K562 (cell line): ENCODE measurements around the gene CASKIN2. TPM values are rescaled to one million over a fixed set of nuclear protein-coding genes. Genes with fewer than 3 reads are reported as not detected.
A peak's percentile ranks its signal among the peaks of the same experiment; 100 is the strongest.

Experiments
- CCNT2 ChIP-seq: IDR thresholded peaks from 2 replicates; pipeline ENCODE4 v1.6.1; 2011; ENCODE audit warnings: borderline replicate concordance, low read depth, mild to moderate bottlenecking, moderate library complexity, mixed read lengths, low read length; ENCODE audit not compliant: insufficient read length; ENCODE audit errors: extremely low read depth
- CHD2 ChIP-seq: IDR thresholded peaks from 2 replicates; pipeline ENCODE4 v1.6.1; 2011; ENCODE audit warnings: low read depth, low read length
- CREBBP ChIP-seq: IDR thresholded peaks from one replicate; pipeline ENCODE4 v1.6.1; 2012; ENCODE audit warnings: low read depth, mild to moderate bottlenecking, control low read depth, inconsistent platforms, low read length
- ELF1 ChIP-seq: fragments of 200-800 bp; sonication (Bioruptor generic); IDR thresholded peaks from 2 replicates; pipeline ENCODE4 v1.6.1; 2016; ENCODE audit warnings: missing genetic modification characterization, missing compliant biosample characterization
- FOXP4 ChIP-seq: sonication (generic); formaldehyde crosslinking; IDR thresholded peaks from 2 replicates; pipeline ENCODE4 v1.8.0; 2022; ENCODE audit warnings: mild to moderate bottlenecking, missing genetic modification reagents, borderline replicate concordance
- GATA2 ChIP-seq: sonication (generic); formaldehyde crosslinking; IDR thresholded peaks from 2 replicates; pipeline ENCODE4 v1.4.0; 2020; ENCODE audit warnings: mild to moderate bottlenecking, missing genetic modification reagents
- MTA2 ChIP-seq: fragments of 450-650 bp; IDR thresholded peaks from 2 replicates; pipeline ENCODE4 v1.6.1; 2016; ENCODE audit warnings: low read depth
- NELFE ChIP-seq: IDR thresholded peaks from 2 replicates; pipeline ENCODE4 v1.6.1; 2011; ENCODE audit warnings: mild to moderate bottlenecking; ENCODE audit not compliant: insufficient read depth, insufficient read length
- NEUROD1 ChIP-seq: fragments of 150-350 bp; IDR thresholded peaks from 2 replicates; pipeline ENCODE4 v1.6.1; 2014; ENCODE audit warnings: borderline replicate concordance, low read length, low read depth; ENCODE audit not compliant: partially characterized antibody
- PRDM10 ChIP-seq: fragments of 450-650 bp; IDR thresholded peaks from 2 replicates; pipeline ENCODE4 v1.6.1; 2018; ENCODE audit not compliant: partially characterized antibody
- PURB ChIP-seq: sonication (generic); formaldehyde crosslinking; IDR thresholded peaks from 2 replicates; pipeline ENCODE4 v1.9.0; 2021; ENCODE audit warnings: low read depth, mild to moderate bottlenecking, missing genetic modification reagents
- RCOR1 ChIP-seq, 2 experiments: IDR thresholded peaks; 2 replicates each; pipeline ENCODE4 v1.6.1; 2012; ENCODE audit warnings: low read depth in 2 of 2, low read length in 2 of 2, borderline replicate concordance in 1 of 2, improper control_type of control experiment in 1 of 2
- RERE ChIP-seq: sonication (generic); formaldehyde crosslinking; IDR thresholded peaks from 2 replicates; pipeline ENCODE4 v1.8.0; 2023; ENCODE audit warnings: missing genetic modification reagents, mild to moderate bottlenecking, borderline replicate concordance
- SP2 ChIP-seq: IDR thresholded peaks from 2 replicates; pipeline ENCODE4 v1.6.1; 2011; ENCODE audit warnings: mild to moderate bottlenecking, low read depth, low read length, moderate library complexity; ENCODE audit not compliant: poor library complexity, severe bottlenecking; ENCODE audit errors: extremely low read depth
- STAT5A ChIP-seq: IDR thresholded peaks from 2 replicates; pipeline ENCODE4 v1.6.1; 2012; ENCODE audit warnings: low read length, inconsistent platforms, borderline replicate concordance
- TAF9B ChIP-seq: fragments of 450-650 bp; IDR thresholded peaks from 2 replicates; pipeline ENCODE4 v1.6.1; 2018; ENCODE audit warnings: mild to moderate bottlenecking; ENCODE audit not compliant: partially characterized antibody
- TEAD4 ChIP-seq, 2 experiments: sonication (generic) in 1 of 2; formaldehyde crosslinking in 1 of 2; IDR thresholded peaks; 2 replicates each; pipeline versions ENCODE4 v1.6.1 to v1.8.0; 2012 to 2022; ENCODE audit warnings: borderline replicate concordance in 1 of 2, inconsistent platforms in 1 of 2, low read length in 1 of 2, mild to moderate bottlenecking in 1 of 2, missing genetic modification reagents in 1 of 2
- polyA plus RNA-seq, 8 experiments: library from polyadenylated mRNA; depleted of rRNA in 4 of 8; stranded (reverse) in 5 of 8; unstranded in 3 of 8; fragments of >200 nt; fragmentation: Nextera tagmentation in 2 of 8; fragmentation: Illumina TruSeq in 1 of 8; extraction: Ambion mirVana in 2 of 8; extraction: Trizol in 1 of 8; gene quantifications; 2 replicates each; pipeline versions ENCODE4 v1.2.1 to v1.2.3, GENCODE V29; 2011 to 2014; ENCODE audit warnings: inconsistent platforms in 1 of 8, missing spikeins in 1 of 8
- total RNA-seq, 7 experiments: library from RNA; depleted of rRNA in 6 of 7; stranded (reverse); fragments of >200 nt in 6 of 7; fragmentation: Illumina TruSeq in 2 of 7; extraction: Trizol in 2 of 7; gene quantifications; 2 replicates each; pipeline versions ENCODE4 v1.2.1 to v1.2.3, GENCODE V29; 2011 to 2021; ENCODE audit warnings: low replicate concordance in 1 of 7

The CASKIN2 gene
- total and polyA plus RNA-seq, 9 of the 15 experiments (the other 6 are each of a cell fraction or from before 2014, with no cell fraction given) = 0.01 to 12.2 (median 2.1) TPM

GRCh38 chr17:75516255-75516618, 900 bp upstream of the CASKIN2 start, which contains the start of gene TSEN54 (continued):
- TF ChIP-seq RERE (CRISPR knock-in tag) (no peak), CCNT2 (peak; percentile 78), TEAD4 (IDR thresholded peaks at IDR 0.05; ENCODE audit: low read length) (no peak), TEAD4 (CRISPR knock-in tag; IDR thresholded peaks at IDR 0.05; ENCODE audit: borderline replicate concordance) (no peak; the same call in 1 of the 2 replicates), MTA2 (no peak), CREBBP (no peak), PURB (CRISPR knock-in tag) (no peak), ELF1 (peak; percentile 96), NELFE (no peak), CHD2 (no peak), SP2 (no peak), STAT5A (no peak), FOXP4 (CRISPR knock-in tag) (no peak), PRDM10 (peak; percentile 42), TAF9B (no peak), GATA2 (CRISPR knock-in tag) (no peak), RCOR1 (IDR thresholded peaks at IDR 0.05; ENCODE audit: borderline replicate concordance in 1 of 2, low read depth in 2 of 2, low read length in 2 of 2) (peak in 1 of 2 experiments; percentile 48; a peak in 1 of 4 replicates), NEUROD1 (peak; percentile 92)
